MCF 10A (cell line): Measurements from ENCODE around the gene SS18. TPM values are rescaled to one million over a fixed set of nuclear protein-coding genes. Genes with fewer than 3 reads are reported as not detected.

Experiments
- BruUV-seq: library from RNA; stranded (reverse); fragments of 400-500 nt; replicated peaks from 2 replicates; lab custom pipeline; 2021; lab: Mats Ljungman, UMichigan
- CTCF ChIA-PET: fragments of 300-600 bp; sonication (Branson Sonifier 250); formaldehyde crosslinking; extraction: SDS; loops from one replicate; lab custom pipeline; 2021; ENCODE audit warnings: antibody characterized with exemption, inconsistent platforms; lab: Yijun Ruan, JAX
- POLR2A ChIA-PET: fragments of 300-600, 350-650 bp; sonication (Branson Sonifier 250); formaldehyde crosslinking; extraction: SDS; loops from one replicate; lab custom pipeline; 2020; ENCODE audit warnings: antibody characterized with exemption, inconsistent platforms; lab: Yijun Ruan, JAX
- DNase-seq: peaks from one replicate; pipeline ENCODE4 v3.0.0-alpha.2; 2018; ENCODE audit not compliant: unreplicated experiment
- H3K27ac Mint-ChIP-seq: one replicate; pipeline ENCODE4 v1.8.0; 2022; ENCODE audit warnings: mild to moderate bottlenecking, low read depth, mixed read lengths; ENCODE audit not compliant: unreplicated experiment
- H3K27me3 Mint-ChIP-seq: one replicate; pipeline ENCODE4 v1.8.0; 2022; ENCODE audit warnings: mixed read lengths; ENCODE audit not compliant: insufficient read depth, unreplicated experiment
- H3K36me3 Mint-ChIP-seq: one replicate; pipeline ENCODE4 v1.8.0; 2022; ENCODE audit warnings: mild to moderate bottlenecking, moderate library complexity, mixed read lengths; ENCODE audit not compliant: insufficient read depth, unreplicated experiment
- H3K4me1 Mint-ChIP-seq: one replicate; pipeline ENCODE4 v1.8.0; 2022; ENCODE audit warnings: mixed read lengths; ENCODE audit not compliant: insufficient read depth, unreplicated experiment
- H3K4me3 Mint-ChIP-seq: one replicate; pipeline ENCODE4 v1.8.0; 2022; ENCODE audit warnings: mild to moderate bottlenecking, moderate library complexity, mixed read lengths; ENCODE audit not compliant: unreplicated experiment
- H3K9me3 Mint-ChIP-seq: one replicate; pipeline ENCODE4 v1.8.0; 2022; ENCODE audit warnings: mixed read lengths; ENCODE audit not compliant: unreplicated experiment
- CTCF ChIP-seq: fragments of 200-600 bp; IDR thresholded peaks from one replicate; pipeline ENCODE4 v1.8.0; 2022; ENCODE audit warnings: antibody characterized with exemption, mild to moderate bottlenecking; ENCODE audit not compliant: unreplicated experiment
- intact Hi-C: fragments of 100-400 bp; cut with micrococcal nuclease; formaldehyde crosslinking; loops from 2 replicates; pipeline ENCODE4 v1.14.1; 2022
- total RNA-seq: library from RNA; stranded (reverse); gene quantifications from 2 replicates; pipeline ENCODE4 v1.2.3, GENCODE V29; 2022

SS18 gene
- total RNA-seq, 1 experiment from 2014 or later, result 89.9 TPM

- no peaks in the 10 kb centered on the region for H3K27me3 Mint-ChIP-seq
- H3K9me3 Mint-ChIP-seq, result no peaks in the 10 kb centered on the region
- H3K36me3 Mint-ChIP-seq, result peaks cover 7% of the 10 kb centered on the region
- H3K27ac Mint-ChIP-seq, result peak overlapping the region; percentile 86
- TSS peak; percentile 81 for BruUV-seq
- CTCF ChIA-PET, result interaction anchor here (0.7 to 1.0 kb wide), 2 partner anchors 35 to 69 kb away, joined by 3 read pairs; no protein-coding TSS in a partner anchor
- no peak for TF ChIP-seq CTCF
- H3K4me3 Mint-ChIP-seq, result peak overlapping the region; percentile 89
- DNase-seq, result peak; percentile 81
- POLR2A ChIA-PET, result interaction anchor here (0.8 to 2.2 kb wide), 7 partner anchors 10 to 656 kb away, joined by 3 to 9 read pairs (median 5); partner anchors contain the start of gene TAF4B
- peaks cover 18% of the 10 kb centered on the region for H3K4me1 Mint-ChIP-seq
- intact Hi-C loops, result no loop called here
Measured at GRCh38 chr18:26091047-26091630, 726 bp upstream of the SS18 start.

- peak overlapping the region; percentile 86 for H3K27ac Mint-ChIP-seq
- peaks cover 18% of the 10 kb centered on the region for H3K4me1 Mint-ChIP-seq
- intact Hi-C loops, result loop anchor here (2.0 kb wide), 1 partner anchor 137 kb away; the partner anchor contains the start of gene TAF4B
- BruUV-seq, result no TSS peak
- ChIA-PET POLR2A (interaction anchor here (0.5 to 3.2 kb wide), 18 partner anchors 8 to 953 kb away, joined by 3 to 28 read pairs (median 3); partner anchors contain the start of gene TAF4B), CTCF (interaction anchor here (0.6 to 1.0 kb wide), 3 partner anchors 70 to 179 kb away, joined by 3 to 4 read pairs (median 3); no protein-coding TSS in a partner anchor)
- H3K4me3 Mint-ChIP-seq, result peak overlapping the region; percentile 89
- peak; percentile 45 for DNase-seq
- no peak for TF ChIP-seq CTCF
- no peaks in the 10 kb centered on the region for H3K9me3 Mint-ChIP-seq
- H3K27me3 Mint-ChIP-seq, result no peaks in the 10 kb centered on the region
- peaks cover 11% of the 10 kb centered on the region for H3K36me3 Mint-ChIP-seq
Measured at GRCh38 chr18:26089293-26090129, 902 bp downstream of the SS18 start.

- peak overlapping the region; percentile 86 for H3K27ac Mint-ChIP-seq
- H3K36me3 Mint-ChIP-seq, result peaks cover 18% of the 10 kb centered on the region
- H3K4me1 Mint-ChIP-seq, result peaks cover 18% of the 10 kb centered on the region
- BruUV-seq, result no TSS peak
- H3K4me3 Mint-ChIP-seq, result peak overlapping the region; percentile 89
- no peaks in the 10 kb centered on the region for H3K27me3 Mint-ChIP-seq
- TF ChIP-seq CTCF, result no peak
- ChIA-PET CTCF (interaction anchor here (0.6 to 1.4 kb wide), 3 partner anchors 9 to 71 kb away, joined by 3 read pairs; no protein-coding TSS in a partner anchor), POLR2A (interaction anchor here (0.6 to 3.2 kb wide), 13 partner anchors 8 to 138 kb away, joined by 3 to 28 read pairs (median 4); partner anchors contain the start of gene TAF4B)
- intact Hi-C loops, result loop anchor here (2.0 kb wide), 1 partner anchor 138 kb away; the partner anchor contains the start of gene TAF4B
- peak; percentile 16 for DNase-seq
- no peaks in the 10 kb centered on the region for H3K9me3 Mint-ChIP-seq
Measured at GRCh38 chr18:26088487-26088886, 1.9 kb downstream of the SS18 start.
